IMR-90 (cell line): Measurements from ENCODE around the gene DOCK1. TPM values are rescaled to one million over a fixed set of nuclear protein-coding genes. Genes with fewer than 3 reads are reported as not detected.

Source experiments
- ATAC-seq: fragments of 200-7000 bp; cut with Tn5 transposase; 2 replicates; pipeline ENCODE4 v1.9.1; 2020; ENCODE audit warnings: low read depth, mild to moderate bottlenecking, moderate library complexity
- BruUV-seq: library from RNA; stranded (reverse); fragments of 400-500 nt; replicated peaks from 2 replicates; lab custom pipeline; 2021; lab: Mats Ljungman, UMichigan
- CTCF ChIA-PET: fragments of 300-600 bp; formaldehyde crosslinking; extraction: SDS; loops from one replicate; lab custom pipeline; 2021; ENCODE audit warnings: antibody characterized with exemption; lab: Yijun Ruan, JAX
- POLR2A ChIA-PET: fragments of 300-600 bp; sonication (Branson Sonifier 250); formaldehyde crosslinking; loops from one replicate; lab custom pipeline; 2022; ENCODE audit warnings: antibody characterized with exemption; ENCODE audit not compliant: unreplicated experiment; lab: Charles Lee
- DNase-seq: peaks from one replicate; pipeline ENCODE4 v3.0.0; 2013
- H2AFZ ChIP-seq: replicated peaks from 2 replicates; pipeline ENCODE3; 2013; ENCODE audit warnings: low read length, mild to moderate bottlenecking; ENCODE audit not compliant: poor library complexity
- H2AK5ac ChIP-seq: 2 replicates; pipeline ENCODE4 v1.6.1; 2013; ENCODE audit warnings: low read depth, low read length, inconsistent platforms
- H2AK9ac ChIP-seq: replicated peaks from 2 replicates; pipeline ENCODE3; 2013; ENCODE audit warnings: mild to moderate bottlenecking, low read depth, low read length, moderate library complexity; ENCODE audit not compliant: poor library complexity
- H2BK120ac ChIP-seq: 2 replicates; pipeline ENCODE4 v1.6.1; 2013; ENCODE audit warnings: low read depth, low read length, inconsistent platforms
- H2BK15ac ChIP-seq: 3 replicates; pipeline ENCODE4 v1.6.1; 2013; ENCODE audit warnings: low read depth, low read length, inconsistent platforms
- H2BK20ac ChIP-seq: 2 replicates; pipeline ENCODE4 v1.6.1; 2013; ENCODE audit warnings: low read depth, mild to moderate bottlenecking, inconsistent platforms, low read length, moderate library complexity
- H2BK5ac ChIP-seq: 2 replicates; pipeline ENCODE4 v1.6.1; 2013; ENCODE audit warnings: mild to moderate bottlenecking, low read depth, low read length, inconsistent platforms; ENCODE audit not compliant: poor library complexity, severe bottlenecking
- H3K14ac ChIP-seq: replicated peaks from 2 replicates; pipeline ENCODE4 v1.6.1; 2013; ENCODE audit warnings: low read depth, low read length, inconsistent platforms
- H3K18ac ChIP-seq: 2 replicates; pipeline ENCODE4 v1.6.1; 2013; ENCODE audit warnings: low read depth, low read length, control low read depth
- H3K23ac ChIP-seq: 2 replicates; pipeline ENCODE4 v1.6.1; 2013; ENCODE audit warnings: low read depth, low read length, inconsistent platforms
- H3K27ac ChIP-seq: 2 replicates; pipeline ENCODE4 v1.5.1; 2013; ENCODE audit warnings: mild to moderate bottlenecking, control low read depth, low read length; ENCODE audit not compliant: insufficient read depth
- H3K27me3 ChIP-seq: 2 replicates; pipeline ENCODE4 v1.6.1; 2013; ENCODE audit warnings: low read length; ENCODE audit not compliant: control insufficient read depth, insufficient read depth
- H3K36me3 ChIP-seq: 2 replicates; pipeline ENCODE4 v1.6.1; 2013; ENCODE audit warnings: low read length, mixed read lengths; ENCODE audit not compliant: control insufficient read depth, insufficient read depth
- H3K4ac ChIP-seq: 2 replicates; pipeline ENCODE4 v1.6.1; 2013; ENCODE audit warnings: low read depth, low read length, inconsistent platforms
- H3K4me1 ChIP-seq: 2 replicates; pipeline ENCODE4 v1.6.1; 2013; ENCODE audit warnings: low read length, mixed read lengths; ENCODE audit not compliant: control insufficient read depth, insufficient read depth
- H3K4me2 ChIP-seq: 2 replicates; pipeline ENCODE4 v1.6.1; 2013; ENCODE audit warnings: low read depth, mild to moderate bottlenecking, control low read depth, low read length, moderate library complexity
- H3K4me3 ChIP-seq: 2 replicates; pipeline ENCODE4 v1.5.1; 2013; ENCODE audit warnings: low read depth, mild to moderate bottlenecking, control low read depth, low read length, moderate library complexity; ENCODE audit not compliant: insufficient read depth
- H3K56ac ChIP-seq: 2 replicates; pipeline ENCODE4 v1.6.1; 2013; ENCODE audit warnings: low read length, inconsistent platforms; ENCODE audit not compliant: insufficient read depth; ENCODE audit errors: extremely low read depth
- H3K79me1 ChIP-seq, 2 experiments: 2 replicates each; pipeline ENCODE4 v1.6.1; 2013; ENCODE audit warnings: low read length in 2 of 2, inconsistent platforms in 1 of 2, low read depth in 1 of 2
- H3K9ac ChIP-seq: 2 replicates; pipeline ENCODE4 v1.6.1; 2013; ENCODE audit warnings: low read depth, low read length, control low read depth
- H3K9me1 ChIP-seq: 2 replicates; pipeline ENCODE4 v1.6.1; 2013; ENCODE audit warnings: low read length, inconsistent platforms; ENCODE audit not compliant: insufficient read depth
- H3K9me3 ChIP-seq: 2 replicates; pipeline ENCODE4 v1.6.1; 2013; ENCODE audit warnings: low read length; ENCODE audit not compliant: control insufficient read depth, insufficient read depth
- H4K20me1 ChIP-seq: 2 replicates; pipeline ENCODE4 v1.6.1; 2013; ENCODE audit warnings: low read length, inconsistent platforms; ENCODE audit not compliant: insufficient read depth
- H4K5ac ChIP-seq: 2 replicates; pipeline ENCODE4 v1.6.1; 2013; ENCODE audit warnings: mild to moderate bottlenecking, low read depth, low read length, control low read depth
- H4K8ac ChIP-seq, 2 experiments: 2 replicates each; pipeline ENCODE4 v1.6.1; 2013; ENCODE audit warnings: low read depth in 2 of 2, low read length in 2 of 2, control low read depth in 1 of 2, inconsistent platforms in 1 of 2
- H4K91ac ChIP-seq: 2 replicates; pipeline ENCODE4 v1.6.1; 2013; ENCODE audit warnings: low read depth, low read length, inconsistent platforms; ENCODE audit not compliant: insufficient read depth
- BHLHE40 ChIP-seq: fragments of 150-350 bp; IDR thresholded peaks from 2 replicates; pipeline ENCODE4 v1.6.1; 2016; ENCODE audit warnings: mild to moderate bottlenecking, low read depth, low read length
- CEBPB ChIP-seq: IDR thresholded peaks from 2 replicates; pipeline ENCODE4 v1.6.1; 2012; ENCODE audit warnings: low read depth, low read length, improper control_type of control experiment
- CHD1 ChIP-seq: IDR thresholded peaks from 2 replicates; pipeline ENCODE4 v1.6.1; 2012; ENCODE audit warnings: low read depth, low read length, improper control_type of control experiment
- FOS ChIP-seq: fragments of 150-350 bp; IDR thresholded peaks from 2 replicates; pipeline ENCODE4 v1.6.1; 2016; ENCODE audit warnings: low read depth, low read length
- MAZ ChIP-seq: IDR thresholded peaks from 2 replicates; pipeline ENCODE4 v1.6.1; 2012; ENCODE audit warnings: low read depth, mild to moderate bottlenecking, low read length, improper control_type of control experiment, moderate library complexity, borderline replicate concordance
- MXI1 ChIP-seq: IDR thresholded peaks from 2 replicates; pipeline ENCODE4 v1.6.1; 2012; ENCODE audit warnings: low read depth, mild to moderate bottlenecking, low read length, moderate library complexity, borderline replicate concordance
- NFE2L2 ChIP-seq: fragments of 150-350 bp; IDR thresholded peaks from 2 replicates; pipeline ENCODE4 v1.6.1; 2016; ENCODE audit warnings: low read depth, mild to moderate bottlenecking, low read length
- POLR2A ChIP-seq: IDR thresholded peaks from 2 replicates; pipeline ENCODE4 v1.6.1; 2012; ENCODE audit warnings: mild to moderate bottlenecking, low read depth, low read length
- RCOR1 ChIP-seq: IDR thresholded peaks from 2 replicates; pipeline ENCODE4 v1.6.1; 2012; ENCODE audit warnings: mild to moderate bottlenecking, low read length, improper control_type of control experiment; ENCODE audit not compliant: insufficient replicate concordance
- RFX5 ChIP-seq: IDR thresholded peaks from 2 replicates; pipeline ENCODE4 v1.8.0; 2012; ENCODE audit warnings: low read depth, mild to moderate bottlenecking, low read length, moderate library complexity
- SMC3 ChIP-seq: fragments of 150-350 bp; IDR thresholded peaks from 2 replicates; pipeline ENCODE4 v1.6.1; 2016; ENCODE audit warnings: low read depth, mild to moderate bottlenecking, antibody characterized with exemption, low read length, moderate library complexity
- whole genome bisulfite sequencing, 2 experiments: methylation state at CpG; one replicate each; pipeline versions ENCODE4 v1.1.5 to v1.1.7; 2013; ENCODE audit warnings: missing lambda C conversion rate in 2 of 2; ENCODE audit not compliant: insufficient read length in 1 of 2; ENCODE audit errors: extremely low coverage in 2 of 2; 5-methylcytosine and 5-hydroxymethylcytosine counted together
- dilution Hi-C: fragments of 300-500 bp; cut with HindIII; formaldehyde crosslinking; loops from one replicate; pipeline ENCODE4 v1.14.3; 2018; ENCODE audit warnings: low sequenced_read_pairs; ENCODE audit not compliant: unreplicated experiment
- in situ Hi-C: fragments of 300-500 bp; cut with MboI; formaldehyde crosslinking; loops from 3 replicates; pipeline ENCODE4 v1.14.3; 2019; ENCODE audit warnings: low sequenced_read_pairs, inconsistent platforms, mixed read lengths
- intact Hi-C: fragments of 100-400 bp; cut with micrococcal nuclease; formaldehyde crosslinking; loops from 2 replicates; pipeline ENCODE4 v1.10.0; 2022
- polyA plus RNA-seq, 3 experiments: library from polyadenylated mRNA; depleted of rRNA; stranded (reverse); fragments of >200 nt; gene quantifications; 2 replicates each; pipeline ENCODE4 v1.2.3, GENCODE V29; 2012; ENCODE audit warnings: low replicate concordance in 1 of 3
- total RNA-seq: library from RNA; depleted of rRNA; stranded (reverse); fragments of >200 nt; gene quantifications from 2 replicates; pipeline ENCODE4 v1.2.3, GENCODE V29; 2012; rRNA removed
- TF ChIP-seq, protein P1 (sequence below): fragments of 150-350 bp; IDR thresholded peaks from 2 replicates; pipeline ENCODE4 v1.6.1; 2017; ENCODE audit warnings: mild to moderate bottlenecking, antibody characterized with exemption, low read length, low read depth

DOCK1 gene
- total and polyA plus RNA-seq, 2 of the 4 experiments (the other 2 are of a cell fraction) = 28.2 to 71.0 TPM

DNA sequence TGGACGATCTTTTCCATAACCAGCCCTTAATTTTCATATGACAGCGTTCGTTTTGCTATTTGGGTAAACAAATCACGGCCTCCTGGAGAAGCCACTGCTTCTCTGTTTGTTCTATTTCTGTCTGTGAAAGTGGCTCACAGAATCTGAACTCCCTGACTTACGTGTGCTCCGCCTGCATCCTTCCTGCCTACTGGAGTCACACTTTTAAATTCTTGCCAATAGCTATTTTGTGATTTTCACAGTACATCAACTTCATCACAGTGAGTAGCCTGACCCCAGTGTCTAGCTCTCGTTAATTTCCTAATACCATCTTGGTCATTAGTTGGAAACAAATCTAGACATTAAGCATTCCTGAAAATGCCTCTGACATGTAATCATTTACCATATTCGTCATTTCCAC, 594.9 kb downstream of the DOCK1 start:
- Histone ChIP-seq H3K14ac (no peak overlapping the region), H2BK15ac (no peak overlapping the region), H3K4ac (no peak overlapping the region), H3K18ac (no peak overlapping the region), H3K56ac (no peak overlapping the region), H4K5ac (no peak overlapping the region), H2AK9ac (no peak overlapping the region), H3K9me1 (no peaks in the 10 kb centered on the region), H3K4me2 (no peak overlapping the region), H2AK5ac (no peak overlapping the region), H3K27ac (no peak overlapping the region), H3K4me1 (no peaks in the 10 kb centered on the region), H3K23ac (no peak overlapping the region), H3K4me3 (no peak overlapping the region), H2BK120ac (no peak overlapping the region), H3K79me1 (no peaks in the 10 kb centered on the region), H2BK20ac (no peak overlapping the region), H4K8ac (no peak overlapping the region), H3K9me3 (no peaks in the 10 kb centered on the region; the same call in 1 of the 2 replicates), H3K36me3 (no peaks in the 10 kb centered on the region), H4K91ac (no peak overlapping the region), H3K27me3 (no peaks in the 10 kb centered on the region; the same call in 1 of the 2 replicates), H4K20me1 (no peaks in the 10 kb centered on the region), H2AFZ (no peak overlapping the region), H2BK5ac (no peak overlapping the region), H3K9ac (no peak overlapping the region)
- no peak for TF ChIP-seq CHD1
- no peak for TF ChIP-seq FOS
- TF ChIP-seq NFE2L2 = no peak
- no peak for TF ChIP-seq BHLHE40
- TF ChIP-seq MXI1 = no peak
- TF ChIP-seq SMC3 = no peak
- no peak for TF ChIP-seq RFX5
- TF ChIP-seq MAZ = no peak
- TF ChIP-seq, protein P1, sequence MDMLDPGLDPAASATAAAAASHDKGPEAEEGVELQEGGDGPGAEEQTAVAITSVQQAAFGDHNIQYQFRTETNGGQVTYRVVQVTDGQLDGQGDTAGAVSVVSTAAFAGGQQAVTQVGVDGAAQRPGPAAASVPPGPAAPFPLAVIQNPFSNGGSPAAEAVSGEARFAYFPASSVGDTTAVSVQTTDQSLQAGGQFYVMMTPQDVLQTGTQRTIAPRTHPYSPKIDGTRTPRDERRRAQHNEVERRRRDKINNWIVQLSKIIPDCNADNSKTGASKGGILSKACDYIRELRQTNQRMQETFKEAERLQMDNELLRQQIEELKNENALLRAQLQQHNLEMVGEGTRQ = no peak
- TF ChIP-seq POLR2A = no peak
- no peak for TF ChIP-seq RCOR1
- TF ChIP-seq CEBPB = no peak
- ChIA-PET POLR2A (no interaction called here), CTCF (no interaction called here)
- 28% methylated on average over 2 of the region's 8 CpGs; no CpG with 5 or more reads in 1 of the 2 experiments for WGBS, 2 experiments
- BruUV-seq = no TSS peak
- dilution Hi-C loops (no loop called here), intact Hi-C loops (no loop called here), in situ Hi-C loops (no loop called here)
- ATAC-seq = no peak
- no peak for DNase-seq

Other genes with a start within 250 kb of the DOCK1 start
- 0.18 TPM in 1 of 2 replicates, not detected in the other for gene C10orf90, start 234.7 kb upstream of the DOCK1 start, total RNA-seq
- gene C10orf90, start 234.7 kb upstream of the DOCK1 start, polyA plus RNA-seq (2012; rRNA removed) = 0.05 TPM in 1 of 2 replicates, not detected in the other